Measurements from ENCODE around the gene MAPT.

MAPT gene

GRCh38 chr17:46026166-46027047 is 132.1 kb downstream of the MAPT start:
- no peak overlapping the region for H3K9ac ChIP-seq (ENCODE audit: low read depth, low read length)
- H3K36me3 ChIP-seq (ENCODE audit: control insufficient read depth, insufficient read depth, low read length): peaks cover 18% of the 10 kb centered on the region
- H3K4me1 ChIP-seq (ENCODE audit: control insufficient read depth, insufficient read depth, low read length): peaks cover 16% of the 10 kb centered on the region

GRCh38 chr17:46027048-46027975 is 133.0 kb downstream of the MAPT start:
- peaks cover 20% of the 10 kb centered on the region for H3K36me3 ChIP-seq (ENCODE audit: control insufficient read depth, insufficient read depth, low read length)

More at GRCh38 chr17:46026166-46027047, 132.1 kb downstream of the MAPT start:
- Histone ChIP-seq H3K4me3 (ENCODE audit: low read depth, low read length) (no peak overlapping the region), H3K9me3 (ENCODE audit: control insufficient read depth, insufficient read depth, low read length) (no peaks in the 10 kb centered on the region), H3K27me3 (ENCODE audit: control insufficient read depth, insufficient read depth, low read length) (no peaks in the 10 kb centered on the region)

GRCh38 chr17:46027976-46028325 is 133.6 kb downstream of the MAPT start:
- Histone ChIP-seq H3K9me3 (ENCODE audit: control insufficient read depth, insufficient read depth, low read length) (no peaks in the 10 kb centered on the region), H3K4me1 (ENCODE audit: control insufficient read depth, insufficient read depth, low read length) (peaks cover 16% of the 10 kb centered on the region), H3K27me3 (ENCODE audit: control insufficient read depth, insufficient read depth, low read length) (no peaks in the 10 kb centered on the region), H3K4me3 (ENCODE audit: low read depth, low read length) (no peak overlapping the region), H3K9ac (ENCODE audit: low read depth, low read length) (no peak overlapping the region), H3K36me3 (ENCODE audit: control insufficient read depth, insufficient read depth, low read length) (peaks cover 24% of the 10 kb centered on the region)

More at GRCh38 chr17:46027048-46027975, 133.0 kb downstream of the MAPT start:
- Histone ChIP-seq H3K9ac (ENCODE audit: low read depth, low read length) (no peak overlapping the region), H3K9me3 (ENCODE audit: control insufficient read depth, insufficient read depth, low read length) (no peaks in the 10 kb centered on the region), H3K4me3 (ENCODE audit: low read depth, low read length) (no peak overlapping the region), H3K27me3 (ENCODE audit: control insufficient read depth, insufficient read depth, low read length) (no peaks in the 10 kb centered on the region), H3K4me1 (ENCODE audit: control insufficient read depth, insufficient read depth, low read length) (peaks cover 16% of the 10 kb centered on the region)

GRCh38 chr17:46028374-46028773 is 134.0 kb downstream of the MAPT start:
- Histone ChIP-seq H3K9ac (ENCODE audit: low read depth, low read length) (no peak overlapping the region), H3K4me1 (ENCODE audit: control insufficient read depth, insufficient read depth, low read length) (peaks cover 16% of the 10 kb centered on the region), H3K27me3 (ENCODE audit: control insufficient read depth, insufficient read depth, low read length) (no peaks in the 10 kb centered on the region), H3K9me3 (ENCODE audit: control insufficient read depth, insufficient read depth, low read length) (no peaks in the 10 kb centered on the region), H3K36me3 (ENCODE audit: control insufficient read depth, insufficient read depth, low read length) (peaks cover 29% of the 10 kb centered on the region), H3K4me3 (ENCODE audit: low read depth, low read length) (no peak overlapping the region)

GRCh38 chr17:46028981-46029565 is 134.7 kb downstream of the MAPT start:
- no peak overlapping the region for H3K4me3 ChIP-seq (ENCODE audit: low read depth, low read length)
- no peaks in the 10 kb centered on the region for H3K27me3 ChIP-seq (ENCODE audit: control insufficient read depth, insufficient read depth, low read length)
- H3K36me3 ChIP-seq (ENCODE audit: control insufficient read depth, insufficient read depth, low read length): peaks cover 35% of the 10 kb centered on the region
- H3K9me3 ChIP-seq (ENCODE audit: control insufficient read depth, insufficient read depth, low read length): no peaks in the 10 kb centered on the region
- no peak overlapping the region for H3K9ac ChIP-seq (ENCODE audit: low read depth, low read length)
- peaks cover 16% of the 10 kb centered on the region for H3K4me1 ChIP-seq (ENCODE audit: control insufficient read depth, insufficient read depth, low read length)

DNA sequence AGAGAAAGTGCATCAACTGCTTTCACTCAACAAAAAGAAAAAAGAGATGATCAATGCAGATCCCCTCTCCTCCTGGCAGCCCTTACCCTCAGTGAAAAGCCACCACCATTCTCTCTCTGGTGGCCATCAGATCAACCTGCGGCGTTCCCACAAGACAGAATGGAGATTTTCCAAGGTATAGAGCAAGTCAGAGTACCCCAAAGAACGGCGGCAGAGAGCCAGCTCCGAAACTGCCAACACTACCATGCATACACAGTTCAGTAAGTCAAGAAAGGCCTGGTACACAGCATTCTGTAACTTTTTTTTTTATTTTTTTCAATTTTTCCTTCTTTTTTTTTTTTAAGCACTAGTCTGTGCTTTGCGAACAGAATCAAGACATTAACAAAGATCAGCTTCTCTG is 135.3 kb downstream of the MAPT start:
- no peak overlapping the region for H3K9ac ChIP-seq (ENCODE audit: low read depth, low read length)
- no peak overlapping the region for H3K4me3 ChIP-seq (ENCODE audit: low read depth, low read length)
- H3K36me3 ChIP-seq (ENCODE audit: control insufficient read depth, insufficient read depth, low read length): peaks cover 38% of the 10 kb centered on the region
- H3K4me1 ChIP-seq (ENCODE audit: control insufficient read depth, insufficient read depth, low read length): peaks cover 16% of the 10 kb centered on the region
- no peaks in the 10 kb centered on the region for H3K9me3 ChIP-seq (ENCODE audit: control insufficient read depth, insufficient read depth, low read length)
- H3K27me3 ChIP-seq (ENCODE audit: control insufficient read depth, insufficient read depth, low read length): no peaks in the 10 kb centered on the region

DNA sequence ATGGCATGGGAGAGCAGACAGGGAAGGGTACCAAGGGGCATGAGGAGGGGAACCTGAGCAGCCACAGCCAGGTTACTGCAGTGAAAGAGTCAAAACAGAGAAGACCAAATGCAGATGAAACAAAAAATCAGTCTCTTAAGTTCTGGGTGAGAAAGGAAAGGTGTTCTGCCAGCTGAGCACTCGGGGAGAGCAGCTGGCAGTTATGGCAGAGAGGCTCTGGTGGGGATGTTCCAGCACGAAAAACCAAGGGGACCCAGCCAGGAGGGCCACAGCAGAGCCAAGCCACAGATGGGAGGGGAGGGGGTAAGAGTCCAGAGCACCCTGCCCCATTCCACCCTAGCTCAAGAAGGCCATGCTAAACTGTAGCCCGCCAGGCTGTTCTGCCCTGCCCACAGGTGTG is 136.4 kb downstream of the MAPT start:
- peaks cover 45% of the 10 kb centered on the region for H3K36me3 ChIP-seq (ENCODE audit: control insufficient read depth, insufficient read depth, low read length)
- no peaks in the 10 kb centered on the region for H3K9me3 ChIP-seq (ENCODE audit: control insufficient read depth, insufficient read depth, low read length)
- no peak overlapping the region for H3K4me3 ChIP-seq (ENCODE audit: low read depth, low read length)
- no peaks in the 10 kb centered on the region for H3K27me3 ChIP-seq (ENCODE audit: control insufficient read depth, insufficient read depth, low read length)
- H3K4me1 ChIP-seq (ENCODE audit: control insufficient read depth, insufficient read depth, low read length): peaks cover 16% of the 10 kb centered on the region
- H3K9ac ChIP-seq (ENCODE audit: low read depth, low read length): no peak overlapping the region

- Histone ChIP-seq H3K4me3 (ENCODE audit: low read depth, low read length) (no peak overlapping the region), H3K27me3 (ENCODE audit: control insufficient read depth, insufficient read depth, low read length) (no peaks in the 10 kb centered on the region), H3K4me1 (ENCODE audit: control insufficient read depth, insufficient read depth, low read length) (peaks cover 16% of the 10 kb centered on the region), H3K9me3 (ENCODE audit: control insufficient read depth, insufficient read depth, low read length) (no peaks in the 10 kb centered on the region), H3K36me3 (ENCODE audit: control insufficient read depth, insufficient read depth, low read length) (peaks cover 45% of the 10 kb centered on the region), H3K9ac (ENCODE audit: low read depth, low read length) (no peak overlapping the region)
These were observed 137.1 kb downstream of the MAPT start for GRCh38 chr17:46031440-46031839.

GRCh38 chr17:46031920-46032319 is 137.6 kb downstream of the MAPT start:
- Histone ChIP-seq H3K9me3 (ENCODE audit: control insufficient read depth, insufficient read depth, low read length) (no peaks in the 10 kb centered on the region), H3K36me3 (ENCODE audit: control insufficient read depth, insufficient read depth, low read length) (peaks cover 45% of the 10 kb centered on the region), H3K9ac (ENCODE audit: low read depth, low read length) (no peak overlapping the region), H3K27me3 (ENCODE audit: control insufficient read depth, insufficient read depth, low read length) (no peaks in the 10 kb centered on the region), H3K4me3 (ENCODE audit: low read depth, low read length) (no peak overlapping the region), H3K4me1 (ENCODE audit: control insufficient read depth, insufficient read depth, low read length) (peaks cover 13% of the 10 kb centered on the region)

DNA sequence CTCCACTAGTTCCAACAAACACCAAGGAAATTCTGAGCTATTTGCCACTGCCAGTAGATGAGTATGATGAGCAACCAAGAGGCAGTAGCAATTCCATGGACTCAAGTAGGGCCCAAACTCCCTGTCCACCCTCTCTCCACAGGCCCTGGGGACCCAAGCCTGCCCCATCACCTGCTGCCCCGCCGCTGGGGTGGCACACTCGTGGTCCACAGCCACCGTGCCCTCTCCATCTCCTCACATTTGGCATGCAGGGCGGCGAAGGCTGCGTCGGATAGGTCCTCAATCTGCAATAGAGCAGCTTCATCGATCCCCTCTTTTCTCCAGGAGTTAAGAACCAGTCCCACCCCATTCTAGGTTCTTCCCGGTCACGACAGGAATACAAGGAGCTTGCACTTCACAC is 138.6 kb downstream of the MAPT start:
- H3K4me3 ChIP-seq (ENCODE audit: low read depth, low read length): no peak overlapping the region
- no peaks in the 10 kb centered on the region for H3K27me3 ChIP-seq (ENCODE audit: control insufficient read depth, insufficient read depth, low read length)
- no peaks in the 10 kb centered on the region for H3K9me3 ChIP-seq (ENCODE audit: control insufficient read depth, insufficient read depth, low read length)
- peaks cover 4% of the 10 kb centered on the region for H3K4me1 ChIP-seq (ENCODE audit: control insufficient read depth, insufficient read depth, low read length)
- peaks cover 52% of the 10 kb centered on the region for H3K36me3 ChIP-seq (ENCODE audit: control insufficient read depth, insufficient read depth, low read length)
- H3K9ac ChIP-seq (ENCODE audit: low read depth, low read length): no peak overlapping the region

GRCh38 chr17:46033392-46033791 is 139.0 kb downstream of the MAPT start:
- Histone ChIP-seq H3K9ac (ENCODE audit: low read depth, low read length) (no peak overlapping the region), H3K9me3 (ENCODE audit: control insufficient read depth, insufficient read depth, low read length) (no peaks in the 10 kb centered on the region), H3K27me3 (ENCODE audit: control insufficient read depth, insufficient read depth, low read length) (no peaks in the 10 kb centered on the region), H3K4me3 (ENCODE audit: low read depth, low read length) (no peak overlapping the region), H3K4me1 (ENCODE audit: control insufficient read depth, insufficient read depth, low read length) (no peaks in the 10 kb centered on the region), H3K36me3 (ENCODE audit: control insufficient read depth, insufficient read depth, low read length) (peaks cover 56% of the 10 kb centered on the region)

Measured in iPS-15b (cell line).